Mesenchymal stem cell (in vitro differentiated cells and primary cell): ENCODE data around the gene SPINK14.

Experiments used
- DNase-seq: peaks from one replicate; pipeline ENCODE4 v3.0.0-alpha.2; 2013
- H2AFZ ChIP-seq: one replicate; pipeline ENCODE4 v1.6.1; 2013; ENCODE audit warnings: low read depth, mild to moderate bottlenecking, control low read depth, inconsistent platforms, low read length, moderate library complexity
- H2AK5ac ChIP-seq: 2 replicates; pipeline ENCODE4 v1.6.1; 2013; ENCODE audit warnings: low read length, moderate library complexity, mild to moderate bottlenecking, inconsistent platforms; ENCODE audit not compliant: severe bottlenecking
- H2BK120ac ChIP-seq: one replicate; pipeline ENCODE4 v1.6.1; 2013; ENCODE audit warnings: low read depth, mild to moderate bottlenecking, inconsistent platforms, low read length, moderate library complexity
- H2BK12ac ChIP-seq, 2 experiments: one replicate each; pipeline ENCODE4 v1.6.1; 2013; ENCODE audit warnings: inconsistent platforms in 2 of 2, low read length in 2 of 2, mild to moderate bottlenecking in 2 of 2, moderate library complexity in 2 of 2, control low read depth in 1 of 2
- H2BK15ac ChIP-seq: one replicate; pipeline ENCODE4 v1.6.1; 2013; ENCODE audit warnings: mild to moderate bottlenecking, low read depth, inconsistent platforms; ENCODE audit not compliant: poor library complexity, severe bottlenecking
- H2BK5ac ChIP-seq: 2 replicates; pipeline ENCODE4 v1.6.1; 2013; ENCODE audit warnings: low read depth, mild to moderate bottlenecking, low read length, control low read depth, inconsistent platforms; ENCODE audit not compliant: poor library complexity, severe bottlenecking
- H3K14ac ChIP-seq, 2 experiments: one replicate each; pipeline ENCODE4 v1.6.1; 2013; ENCODE audit warnings: inconsistent platforms in 2 of 2, low read length in 2 of 2, control low read depth in 1 of 2, mild to moderate bottlenecking in 1 of 2, moderate library complexity in 1 of 2
- H3K18ac ChIP-seq, 2 experiments: one replicate each; pipeline ENCODE4 v1.6.1; 2013; ENCODE audit warnings: inconsistent platforms in 2 of 2, low read length in 2 of 2, control low read depth in 1 of 2, low read depth in 1 of 2, mild to moderate bottlenecking in 1 of 2
- H3K23ac ChIP-seq, 2 experiments: one replicate each; pipeline ENCODE4 v1.6.1; 2013; ENCODE audit warnings: inconsistent platforms in 2 of 2, low read length in 2 of 2, mild to moderate bottlenecking in 2 of 2, moderate library complexity in 2 of 2, control low read depth in 1 of 2
- H3K27ac ChIP-seq: 2 replicates; pipeline ENCODE4 v1.5.1; 2013; ENCODE audit warnings: mild to moderate bottlenecking, moderate library complexity, low read length, control low read depth, inconsistent platforms; ENCODE audit not compliant: poor library complexity, severe bottlenecking
- H3K27me3 ChIP-seq, 2 experiments: 2 replicates each; pipeline versions ENCODE4 v1.6.1 to v1.7.0; 2013; ENCODE audit warnings: low read length in 2 of 2, mild to moderate bottlenecking in 2 of 2, moderate library complexity in 2 of 2, control low read depth in 1 of 2, inconsistent platforms in 1 of 2; ENCODE audit not compliant: control insufficient read depth in 1 of 2, insufficient read depth in 1 of 2
- H3K36me3 ChIP-seq, 2 experiments: 2 replicates each; pipeline versions ENCODE4 v1.6.1 to v1.7.0; 2013; ENCODE audit warnings: low read length in 2 of 2, control low read depth in 1 of 2, inconsistent platforms in 1 of 2, low read depth in 1 of 2, mild to moderate bottlenecking in 1 of 2; ENCODE audit not compliant: insufficient read depth in 2 of 2, control insufficient read depth in 1 of 2
- H3K4ac ChIP-seq, 2 experiments: one replicate each; pipeline ENCODE4 v1.6.1; 2013; ENCODE audit warnings: inconsistent platforms in 2 of 2, low read length in 2 of 2, mild to moderate bottlenecking in 2 of 2, moderate library complexity in 2 of 2, control low read depth in 1 of 2, low read depth in 1 of 2
- H3K4me1 ChIP-seq: 2 replicates; pipeline ENCODE4 v1.6.1; 2013; ENCODE audit warnings: low read depth, low read length, control low read depth; ENCODE audit not compliant: control insufficient read depth, insufficient read depth
- H3K4me2 ChIP-seq: 2 replicates; pipeline ENCODE4 v1.6.1; 2013; ENCODE audit warnings: low read length, mild to moderate bottlenecking, inconsistent platforms; ENCODE audit not compliant: poor library complexity, severe bottlenecking
- H3K4me3 ChIP-seq, 2 experiments: 2 replicates each; pipeline versions ENCODE4 v1.5.1 to v1.7.0; 2013; ENCODE audit warnings: low read length in 2 of 2, mild to moderate bottlenecking in 2 of 2, control low read depth in 1 of 2, low read depth in 1 of 2; ENCODE audit not compliant: insufficient read depth in 1 of 2
- H3K79me1 ChIP-seq: replicated peaks from 2 replicates; pipeline ENCODE4 v1.6.1; 2013; ENCODE audit warnings: mild to moderate bottlenecking, control low read depth, low read length, inconsistent platforms; ENCODE audit not compliant: poor library complexity, severe bottlenecking
- H3K9ac ChIP-seq: 2 replicates; pipeline ENCODE4 v1.7.0; 2013; ENCODE audit warnings: mild to moderate bottlenecking, low read length, moderate library complexity
- H3K9me3 ChIP-seq: 2 replicates; pipeline ENCODE4 v1.7.0; 2013; ENCODE audit warnings: mild to moderate bottlenecking, low read length; ENCODE audit not compliant: control insufficient read depth
- H4K8ac ChIP-seq: one replicate; pipeline ENCODE4 v1.6.1; 2013; ENCODE audit warnings: inconsistent platforms, mild to moderate bottlenecking, low read length, moderate library complexity
- H4K91ac ChIP-seq: one replicate; pipeline ENCODE4 v1.6.1; 2013; ENCODE audit warnings: mild to moderate bottlenecking, low read length, inconsistent platforms
- WGBS: methylation state at CpG from one replicate; pipeline ENCODE4 v1.1.7; 2013; ENCODE audit warnings: mixed read lengths; 5-methylcytosine and 5-hydroxymethylcytosine counted together

SPINK14 gene

DNA sequence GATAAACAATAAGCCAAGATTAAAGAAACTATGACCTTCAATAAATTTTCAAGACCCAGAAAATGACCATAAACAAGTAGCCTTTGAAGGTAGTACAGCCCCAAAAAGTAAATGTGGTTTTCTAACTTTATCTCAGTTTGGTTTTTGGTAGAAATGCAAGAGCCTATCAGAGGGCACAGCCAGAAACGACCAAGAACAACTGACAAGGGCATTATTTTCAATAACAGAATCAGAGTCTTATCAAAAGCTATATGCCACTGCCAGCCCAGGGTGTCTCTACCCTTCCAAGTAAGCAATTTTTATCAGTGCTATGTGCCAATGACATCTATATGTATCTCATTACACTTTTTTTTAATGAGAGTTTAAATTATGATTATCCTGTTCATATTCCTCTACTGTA lies 22.7 kb downstream of the SPINK14 start:
- no peak for DNase-seq
- H3K27me3 ChIP-seq = no peaks in the 10 kb centered on the region
- 62% methylated on average over 1 of the region's 1 CpG for WGBS

DNA sequence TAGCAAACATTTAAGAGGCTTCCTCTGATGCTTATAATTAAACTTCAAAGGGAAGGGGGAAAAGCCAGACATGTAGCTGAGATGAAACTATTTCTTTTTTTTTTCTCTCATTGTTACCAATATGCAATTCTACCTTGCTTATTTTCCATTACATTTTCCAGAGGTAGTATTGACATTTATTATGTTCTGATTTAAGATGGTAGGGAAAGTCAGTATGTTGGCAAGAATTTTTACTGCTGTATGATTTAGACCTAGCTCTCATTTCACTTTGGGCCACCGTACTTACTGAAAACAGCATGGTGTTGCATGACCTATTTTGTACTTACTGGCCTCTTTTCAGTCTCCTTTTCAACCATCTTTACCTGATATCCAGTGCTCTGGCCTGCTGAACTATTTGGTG lies 24.9 kb downstream of the SPINK14 start:
- no peak overlapping the region for H3K4ac ChIP-seq
- no peaks in the 10 kb centered on the region for H3K27me3 ChIP-seq
- no peaks in the 10 kb centered on the region for H3K4me1 ChIP-seq
- H3K18ac ChIP-seq = no peak overlapping the region
- 100% methylated on average over 1 of the region's 1 CpG for WGBS
- no peak overlapping the region for H2BK5ac ChIP-seq
- H3K14ac ChIP-seq = no peak overlapping the region
- H3K9ac ChIP-seq = no peak overlapping the region
- no peak overlapping the region for H4K91ac ChIP-seq
- DNase-seq = no peak
- H3K9me3 ChIP-seq = no peaks in the 10 kb centered on the region
- H2AFZ ChIP-seq = no peak overlapping the region
- no peaks in the 10 kb centered on the region for H3K36me3 ChIP-seq
- no peak overlapping the region for H4K8ac ChIP-seq
- no peak overlapping the region for H2AK5ac ChIP-seq
- H3K4me3 ChIP-seq = no peak overlapping the region
- no peak overlapping the region for H2BK12ac ChIP-seq
- H2BK15ac ChIP-seq = no peak overlapping the region
- H3K27ac ChIP-seq = no peak overlapping the region
- no peak overlapping the region for H3K23ac ChIP-seq
- H3K4me2 ChIP-seq = no peak overlapping the region
- no peaks in the 10 kb centered on the region for H3K79me1 ChIP-seq
- no peak overlapping the region for H2BK120ac ChIP-seq

More for the DNA sequence above, 22.7 kb downstream of the SPINK14 start:
- Histone ChIP-seq H4K8ac (no peak overlapping the region), H3K4me2 (no peak overlapping the region), H2AK5ac (no peak overlapping the region), H3K36me3 (no peaks in the 10 kb centered on the region), H4K91ac (no peak overlapping the region), H3K9me3 (no peaks in the 10 kb centered on the region), H3K27ac (no peak overlapping the region), H2BK15ac (no peak overlapping the region), H3K4me1 (no peaks in the 10 kb centered on the region), H2BK120ac (no peak overlapping the region), H3K79me1 (no peaks in the 10 kb centered on the region), H2BK5ac (no peak overlapping the region), H3K23ac (no peak overlapping the region), H2BK12ac (no peak overlapping the region), H3K14ac (no peak overlapping the region), H3K18ac (no peak overlapping the region), H3K4me3 (no peak overlapping the region), H2AFZ (no peak overlapping the region), H3K4ac (no peak overlapping the region), H3K9ac (no peak overlapping the region)

GRCh38 chr5:148201151-148201550 lies 32.8 kb downstream of the SPINK14 start:
- H3K9me3 ChIP-seq = no peaks in the 10 kb centered on the region
- H4K8ac ChIP-seq = no peak overlapping the region
- no peaks in the 10 kb centered on the region for H3K36me3 ChIP-seq
- no peak overlapping the region for H3K18ac ChIP-seq
- H2BK12ac ChIP-seq = no peak overlapping the region
- no peak overlapping the region for H3K4me2 ChIP-seq
- H2BK5ac ChIP-seq = no peak overlapping the region
- H2BK15ac ChIP-seq = no peak overlapping the region
- no peak overlapping the region for H2AFZ ChIP-seq
- no peaks in the 10 kb centered on the region for H3K79me1 ChIP-seq
- no peaks in the 10 kb centered on the region for H3K27me3 ChIP-seq
- H3K9ac ChIP-seq = no peak overlapping the region
- H3K4ac ChIP-seq = no peak overlapping the region
- H2AK5ac ChIP-seq = no peak overlapping the region
- H3K14ac ChIP-seq = no peak overlapping the region
- DNase-seq = no peak
- H3K4me1 ChIP-seq = no peaks in the 10 kb centered on the region
- H2BK120ac ChIP-seq = no peak overlapping the region
- no CpG with 5 or more reads among the region's 2 CpGs for WGBS
- no peak overlapping the region for H3K23ac ChIP-seq
- H3K27ac ChIP-seq = no peak overlapping the region
- no peak overlapping the region for H3K4me3 ChIP-seq
- no peak overlapping the region for H4K91ac ChIP-seq

GRCh38 chr5:148202531-148203203 lies 34.3 kb downstream of the SPINK14 start, which contains the start of gene SPINK6:
TSS of gene SPINK6 (plus strand) at chr5:148203042. CDS start at chr5:148203097, 55 bp downstream.
- WGBS = 88% methylated on average over 2 of the region's 2 CpGs
- Histone ChIP-seq H2AFZ (no peak within 1 kb of the TSS), H3K27me3 (no peaks in the 10 kb centered on the region), H3K36me3 (no peaks in the 10 kb centered on the region), H3K14ac (no peak within 1 kb of the TSS), H3K18ac (no peak within 1 kb of the TSS), H3K4ac (no peak within 1 kb of the TSS), H3K23ac (no peak within 1 kb of the TSS), H3K9ac (no peak within 1 kb of the TSS), H2BK12ac (no peak within 1 kb of the TSS), H2BK120ac (no peak within 1 kb of the TSS), H4K8ac (no peak within 1 kb of the TSS), H3K4me1 (no peaks in the 10 kb centered on the region), H2BK5ac (no peak within 1 kb of the TSS), H2BK15ac (no peak within 1 kb of the TSS), H4K91ac (no peak within 1 kb of the TSS), H2AK5ac (no peak within 1 kb of the TSS), H3K4me3 (no peak within 1 kb of the TSS), H3K9me3 (no peaks in the 10 kb centered on the region), H3K4me2 (no peak within 1 kb of the TSS), H3K27ac (no peak within 1 kb of the TSS), H3K79me1 (no peaks in the 10 kb centered on the region)
- no peak for DNase-seq
